ENCODE results near the gene CBLC.

Gene CBLC

GRCh38 chr19:44746946-44747738 is 30.5 kb upstream of the CBLC start:
- peak; percentile 74 for DNase-seq

- DNase-seq, result peak; percentile 31
These were observed 29.8 kb upstream of the CBLC start for GRCh38 chr19:44747739-44748425.

DNA sequence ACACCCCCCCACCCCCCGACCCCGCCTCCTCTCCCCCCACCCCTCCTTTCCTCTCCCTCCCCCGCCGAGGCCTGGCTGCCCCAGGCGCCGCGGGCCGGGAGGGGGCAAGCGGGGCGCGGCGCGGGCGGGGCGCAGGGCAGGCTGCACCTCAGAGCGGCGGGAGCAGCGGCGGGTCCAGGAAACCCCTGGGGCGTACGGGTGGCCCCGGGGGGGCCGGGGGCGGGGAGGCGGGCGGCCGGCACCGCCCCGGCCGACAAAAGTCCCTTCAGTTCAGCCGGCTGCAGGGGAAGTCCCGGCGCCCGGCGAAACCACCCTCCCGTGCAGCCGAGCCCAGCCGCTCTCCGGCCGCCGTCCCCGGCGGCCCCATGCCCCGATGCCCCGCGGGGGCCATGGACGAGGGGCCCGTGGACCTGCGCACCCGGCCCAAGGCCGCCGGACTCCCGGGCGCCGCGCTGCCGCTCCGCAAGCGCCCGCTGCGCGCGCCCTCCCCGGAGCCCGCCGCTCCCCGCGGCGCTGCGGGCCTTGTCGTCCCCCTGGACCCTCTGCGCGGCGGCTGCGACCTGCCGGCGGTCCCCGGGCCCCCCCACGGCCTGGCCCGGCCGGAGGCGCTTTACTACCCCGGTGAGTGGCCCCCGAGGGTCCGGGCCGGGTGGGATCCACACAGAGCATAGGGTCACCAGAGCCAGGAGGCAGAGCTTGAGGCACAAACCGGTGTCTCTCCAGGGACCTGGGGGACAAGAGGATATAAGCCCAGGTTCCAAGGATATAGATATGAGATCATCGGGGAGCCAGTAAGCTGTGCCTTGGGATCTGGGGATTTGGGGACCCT is 29.1 kb upstream of the CBLC start, which contains the start of gene BCL3:
Gene BCL3, plus strand, starts transcription at position 283 of the 829 bp plus-strand sequence. Its CDS starts 83 bp downstream, at position 366.
- no peak for DNase-seq

GRCh38 chr19:44749292-44749691 is 28.4 kb upstream of the CBLC start:
- DNase-seq, result no peak

- DNase-seq, result no peak
These were observed 27.7 kb upstream of the CBLC start for GRCh38 chr19:44749994-44750393.

- DNase-seq, result no peak
These were observed 25.4 kb upstream of the CBLC start for GRCh38 chr19:44752123-44752815.

DNA sequence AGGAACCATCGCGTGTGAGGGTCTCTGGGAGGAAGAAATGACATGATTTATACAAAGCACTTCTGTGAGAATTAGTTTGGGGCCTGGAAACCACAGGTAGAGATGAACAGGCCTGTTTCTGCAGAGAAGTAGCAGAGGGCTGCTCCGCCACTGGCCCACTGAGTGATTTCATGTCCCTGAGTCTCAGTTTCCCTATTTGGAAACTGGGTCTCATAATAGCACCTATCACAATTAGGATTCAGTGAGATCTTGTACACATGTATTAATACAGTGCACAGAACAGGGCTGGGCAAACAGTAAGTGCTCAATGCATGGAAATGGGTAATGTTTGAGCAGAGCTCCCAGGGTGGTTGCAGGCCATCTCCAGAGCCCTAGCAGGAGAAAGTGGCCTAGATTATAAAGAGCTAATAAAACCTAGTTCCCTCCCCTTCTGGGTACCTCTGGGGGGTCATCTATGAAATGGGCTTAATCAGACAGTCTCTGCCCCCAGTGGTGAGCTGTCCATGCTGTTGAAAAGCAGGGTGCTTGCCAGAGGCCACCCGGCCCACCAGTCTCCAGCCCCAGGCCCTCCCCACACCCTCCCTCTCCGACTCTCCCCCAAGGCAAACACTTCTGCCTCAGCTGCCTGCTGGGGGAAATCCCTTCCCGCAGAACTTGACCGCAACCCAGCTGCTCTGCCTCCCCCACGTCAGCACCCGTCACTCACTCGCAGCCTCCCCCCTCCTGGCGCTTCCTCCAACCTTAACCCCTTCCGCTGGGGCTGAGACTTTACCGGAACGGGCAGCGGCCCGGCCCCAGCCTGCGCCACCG is 24.7 kb upstream of the CBLC start:
- no peak for DNase-seq

- no peak for DNase-seq
These were observed 24.1 kb upstream of the CBLC start for GRCh38 chr19:44753626-44753931.

DNA sequence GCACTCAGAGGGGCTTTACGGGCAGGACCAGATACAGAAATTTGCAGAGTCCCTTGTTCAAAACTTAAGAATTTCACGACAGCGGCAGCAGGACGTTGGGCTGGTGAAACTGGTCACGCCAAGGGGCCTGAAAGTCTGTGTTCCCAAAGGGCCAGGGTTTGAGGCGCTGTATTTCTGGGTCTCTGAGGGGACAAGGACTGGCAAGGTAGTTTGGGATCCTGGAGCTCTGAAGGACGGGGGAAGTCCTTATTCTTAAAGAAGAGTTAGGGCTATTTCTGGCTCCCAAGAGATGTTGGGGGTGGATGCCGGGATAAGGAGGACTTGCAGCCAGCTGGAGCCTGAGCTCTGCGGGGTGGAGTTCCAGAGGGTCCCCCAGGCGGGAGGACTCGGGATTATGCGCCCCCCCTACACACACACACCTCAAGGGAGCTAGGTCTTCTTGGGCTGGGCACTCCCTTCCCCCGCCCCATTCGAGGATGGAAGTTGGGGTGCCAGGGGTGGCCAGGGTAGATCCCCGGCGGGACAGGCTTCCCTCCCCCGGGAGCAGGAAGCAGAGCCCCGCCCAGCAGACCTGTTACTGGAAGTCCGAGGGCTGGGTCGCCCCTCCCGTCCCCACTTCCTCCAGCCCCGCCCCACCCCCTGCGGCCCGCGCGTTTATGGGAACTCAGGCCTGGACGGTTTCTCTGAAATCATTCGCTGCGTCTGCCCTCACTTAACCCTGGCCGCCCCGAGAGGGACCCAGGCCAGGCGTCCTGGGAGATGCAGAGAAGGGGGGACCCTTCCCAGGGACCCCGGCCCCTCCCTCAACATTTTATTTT is 23.5 kb upstream of the CBLC start:
- no peak for DNase-seq

- DNase-seq, result no peak
These were observed 23.0 kb upstream of the CBLC start for GRCh38 chr19:44754750-44755080.

- no peak for DNase-seq
These were observed 22.5 kb upstream of the CBLC start for GRCh38 chr19:44755219-44755618.

DNA sequence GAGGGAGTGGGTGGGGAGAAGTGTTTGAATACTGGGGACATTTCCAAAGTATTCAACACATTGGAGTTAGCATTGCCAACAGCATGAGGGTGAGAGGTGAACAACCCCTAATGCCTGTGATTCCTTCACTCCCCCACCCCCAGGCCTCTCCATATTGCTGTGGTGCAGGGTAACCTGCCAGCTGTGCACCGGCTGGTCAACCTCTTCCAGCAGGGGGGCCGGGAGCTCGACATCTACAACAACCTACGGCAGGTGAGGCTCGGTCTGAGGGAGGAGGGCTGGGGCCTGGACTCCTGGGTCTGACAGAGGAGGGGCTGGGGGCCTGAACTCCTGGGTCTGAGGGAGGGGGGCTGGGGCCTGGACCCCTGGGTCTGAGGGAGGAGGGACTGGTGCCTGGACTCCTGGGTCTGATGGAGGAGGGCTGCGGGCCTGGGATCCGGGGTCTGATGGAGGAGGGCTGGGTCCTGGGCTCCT is 21.6 kb upstream of the CBLC start:
- no peak for DNase-seq

GRCh38 chr19:44757057-44757734 is 20.5 kb upstream of the CBLC start:
- DNase-seq, result no peak

- no peak for DNase-seq
These were observed 19.8 kb upstream of the CBLC start for GRCh38 chr19:44757735-44758505.

DNA sequence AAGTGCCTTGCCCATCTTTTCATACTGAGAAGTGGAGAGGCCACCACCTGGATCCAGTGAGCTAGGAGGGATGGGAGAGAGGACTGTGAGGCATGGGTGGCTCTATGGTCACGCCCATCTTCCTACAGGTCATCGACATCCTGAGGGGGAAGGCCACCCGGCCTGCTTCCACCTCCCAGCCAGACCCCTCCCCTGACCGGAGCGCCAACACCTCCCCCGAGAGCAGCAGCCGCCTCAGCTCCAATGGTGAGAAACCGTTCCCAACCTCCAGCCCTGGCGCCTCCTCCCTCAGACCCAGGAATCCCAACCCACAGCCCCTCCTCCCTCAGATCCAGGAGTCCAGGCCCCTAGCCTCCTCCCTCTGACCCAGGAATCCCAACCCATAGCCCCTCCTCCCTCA is 19.1 kb upstream of the CBLC start:
- no peak for DNase-seq

DNA sequence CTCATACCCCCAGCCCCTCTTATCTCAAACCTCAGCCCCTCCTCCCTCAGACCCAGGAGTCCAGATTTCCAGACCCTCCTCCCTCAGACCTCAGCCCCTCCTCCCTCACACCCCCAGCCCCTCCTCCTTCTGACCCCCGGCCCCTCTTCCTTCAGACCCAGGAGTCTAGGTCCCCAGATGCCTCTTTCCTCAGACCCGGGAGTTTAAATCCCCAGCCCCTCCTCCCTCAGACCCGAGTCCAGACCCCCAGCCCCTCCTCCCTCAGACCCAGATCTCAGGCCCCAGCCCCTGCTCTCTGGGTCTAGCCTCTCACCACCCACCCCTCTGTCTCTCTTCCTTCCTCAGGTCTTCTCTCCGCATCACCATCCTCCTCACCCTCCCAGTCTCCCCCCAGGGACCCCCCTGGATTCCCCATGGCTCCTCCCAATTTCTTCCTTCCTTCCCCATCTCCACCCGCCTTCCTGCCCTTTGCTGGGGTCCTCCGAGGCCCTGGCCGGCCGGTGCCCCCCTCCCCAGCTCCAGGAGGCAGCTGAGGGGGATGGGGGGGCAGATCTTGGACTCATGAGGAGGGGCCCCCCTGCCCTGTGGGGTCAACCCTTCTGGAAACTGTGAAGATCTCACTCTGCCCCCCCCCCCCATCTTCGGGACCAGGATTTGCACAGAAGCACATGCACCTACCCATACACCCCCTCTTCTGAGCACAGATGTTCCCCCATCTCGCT is 18.4 kb upstream of the CBLC start:
- no peak for DNase-seq

GRCh38 chr19:44762038-44762437 is 15.7 kb upstream of the CBLC start:
- DNase-seq, result no peak

DNA sequence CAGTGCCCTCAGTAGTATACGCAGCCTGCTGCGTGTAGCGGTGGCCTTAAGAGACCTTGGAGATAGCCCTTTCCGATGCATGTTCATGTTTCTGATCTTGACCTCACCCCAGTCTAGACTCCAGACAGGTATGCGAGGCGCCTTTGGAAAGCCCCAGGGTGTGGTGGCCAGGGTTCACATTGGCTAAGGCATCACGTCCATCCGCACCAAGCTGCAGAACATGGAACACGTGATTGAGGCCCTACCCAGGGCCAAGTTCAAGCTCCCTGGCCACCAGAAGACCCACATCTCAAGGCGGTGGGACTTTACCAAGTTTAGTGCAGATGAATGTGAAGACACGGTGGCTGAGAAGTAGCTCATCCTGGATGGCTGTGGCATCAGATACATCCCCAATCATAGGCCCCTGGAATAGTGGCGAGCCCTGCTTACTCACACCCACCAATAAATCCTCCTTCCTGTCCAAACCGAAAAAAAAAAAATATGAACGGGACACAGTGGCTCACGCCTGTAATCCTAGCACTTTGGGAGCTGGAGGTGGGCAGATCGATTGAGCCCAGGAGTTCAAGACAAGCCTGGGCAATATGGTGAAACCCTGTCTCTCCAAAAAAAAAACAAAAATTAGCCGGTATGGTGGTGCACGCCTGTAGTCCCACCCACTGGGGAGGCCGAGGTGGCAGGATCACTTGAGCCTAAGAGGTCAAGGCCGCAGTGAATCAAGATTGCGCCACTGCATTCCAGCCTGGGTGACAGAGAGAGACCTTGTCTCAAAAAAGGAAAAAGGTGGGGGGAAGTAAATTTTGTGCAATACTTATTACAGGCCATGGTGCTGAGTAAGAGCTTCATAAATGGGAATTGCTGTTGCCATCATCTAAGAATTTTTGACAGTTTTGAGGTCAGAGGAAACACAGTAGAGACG is 12.4 kb upstream of the CBLC start:
- DNase-seq, result no peak
